K562 (cell line): ENCODE results near the gene KLRK1. TPM values are rescaled to one million over a fixed set of nuclear protein-coding genes. Genes with fewer than 3 reads are reported as not detected.
"Not testable (repeated sequence)": the region's sequence is repeated elsewhere in the genome, so short reads cannot be mapped to it uniquely, and the experiment has no call there.

ENCODE experiments used
- ATAC-seq: fragments of 200-7000 bp; cut with Tn5 transposase; 3 replicates; pipeline ENCODE4 v1.9.1; 2020; ENCODE audit warnings: moderate library complexity
- BruUV-seq: library from RNA; stranded (reverse); fragments of 400-500 nt; replicated peaks from 2 replicates; lab custom pipeline; 2021; lab: Mats Ljungman, UMichigan
- CTCF ChIA-PET: fragments of 300-600 bp; formaldehyde crosslinking; extraction: SDS; loops from one replicate; lab custom pipeline; 2021; ENCODE audit warnings: low intra/inter-chr PET ratio; lab: Yijun Ruan, JAX
- POLR2A ChIA-PET: fragments of 300-600, 350-650 bp; sonication (Branson Sonifier 250); formaldehyde crosslinking; extraction: SDS; loops from one replicate; lab custom pipeline; 2021; ENCODE audit warnings: antibody characterized with exemption, inconsistent platforms; lab: Yijun Ruan, JAX
- DNase-seq, 4 experiments: peaks; one replicate each; pipeline versions ENCODE4 v3.0.0 to v3.0.0-alpha.2; 2011 to 2018; ENCODE audit warnings: low spot score in 3 of 4, mixed read lengths in 3 of 4; ENCODE audit errors: extremely low read depth in 1 of 4
- FAIRE-seq: peaks from 2 replicates; lab custom pipeline; 2011; peaks lifted over from hg19 to GRCh38; lab: Jason Lieb, UNC
- H2AFZ ChIP-seq: 2 replicates; pipeline ENCODE4 v1.6.0; 2011; ENCODE audit warnings: low read depth, low read length, control low read depth, inconsistent platforms
- H3K27ac ChIP-seq: fragments of 200-600 bp; 3 replicates; pipeline ENCODE4 v1.8.0; 2011; ENCODE audit warnings: low read depth, mild to moderate bottlenecking, control low read depth, inconsistent platforms, low read length, moderate library complexity, mixed read lengths; ENCODE audit errors: extremely low read depth
- H3K27me3 ChIP-seq, 2 experiments: fragments of 300-600 bp in 1 of 2; 2 replicates in 1 of 2; 3 replicates in 1 of 2; pipeline versions ENCODE4 v1.6.0 to v1.8.0; 2011; ENCODE audit warnings: inconsistent platforms in 2 of 2, low read length in 2 of 2, mild to moderate bottlenecking in 1 of 2, mixed read lengths in 1 of 2, moderate library complexity in 1 of 2; ENCODE audit not compliant: control insufficient read depth in 2 of 2, insufficient read depth in 2 of 2
- H3K36me3 ChIP-seq: fragments of 300-600 bp; 3 replicates; pipeline ENCODE4 v1.8.0; 2011; ENCODE audit warnings: mild to moderate bottlenecking, low read length, inconsistent platforms; ENCODE audit not compliant: control insufficient read depth, insufficient read depth
- H3K4me1 ChIP-seq, 2 experiments: fragments of 200-600 bp in 1 of 2; replicated peaks in 1 of 2; 2 replicates in 1 of 2; 3 replicates in 1 of 2; pipeline versions ENCODE4 v1.5.1 to v1.8.0; 2011; ENCODE audit warnings: inconsistent platforms in 2 of 2, low read length in 2 of 2, mild to moderate bottlenecking in 1 of 2, mixed read lengths in 1 of 2, moderate library complexity in 1 of 2; ENCODE audit not compliant: control insufficient read depth in 2 of 2, insufficient read depth in 2 of 2
- H3K4me2 ChIP-seq: 2 replicates; pipeline ENCODE4 v1.6.1; 2011; ENCODE audit warnings: low read length, control low read depth, inconsistent platforms, mixed read lengths; ENCODE audit not compliant: insufficient read depth
- H3K4me3 ChIP-seq: fragments of 200-600 bp; sonication (generic), shearing (Covaris generic); 2 replicates; pipeline ENCODE4 v1.5.1; 2016; ENCODE audit warnings: control low read depth, inconsistent platforms
- H3K79me2 ChIP-seq: fragments of 200-600 bp; 3 replicates; pipeline ENCODE4 v1.8.0; 2011; ENCODE audit warnings: low read length, inconsistent platforms; ENCODE audit not compliant: control insufficient read depth, insufficient read depth
- H3K9ac ChIP-seq, 2 experiments: 2 replicates each; pipeline versions ENCODE4 v1.6.0 to v1.6.1; 2011; ENCODE audit warnings: low read depth in 2 of 2, low read length in 2 of 2, control low read depth in 1 of 2, inconsistent platforms in 1 of 2, mild to moderate bottlenecking in 1 of 2, mixed read lengths in 1 of 2; ENCODE audit not compliant: insufficient read depth in 1 of 2
- H3K9me1 ChIP-seq: one replicate; pipeline ENCODE4 v1.6.0; 2011; ENCODE audit warnings: inconsistent platforms, mild to moderate bottlenecking, low read length, moderate library complexity; ENCODE audit not compliant: control insufficient read depth, insufficient read depth
- H3K9me3 ChIP-seq: replicated peaks from 2 replicates; pipeline ENCODE4 v1.5.1; 2011; ENCODE audit warnings: low read depth, low read length, inconsistent platforms; ENCODE audit not compliant: control insufficient read depth, insufficient read depth
- H4K20me1 ChIP-seq: replicated peaks from 2 replicates; pipeline ENCODE4 v1.6.1; 2011; ENCODE audit warnings: low read length, inconsistent platforms, mixed read lengths; ENCODE audit not compliant: control insufficient read depth, insufficient read depth
- MTA1 ChIP-seq: fragments of 450-650 bp; IDR thresholded peaks from 2 replicates; pipeline ENCODE4 v1.6.1; 2017; ENCODE audit warnings: borderline replicate concordance
- MTA3 ChIP-seq: fragments of 450-650 bp; formaldehyde crosslinking; IDR thresholded peaks from 2 replicates; pipeline ENCODE4 v1.6.1; 2017; ENCODE audit warnings: mild to moderate bottlenecking, borderline replicate concordance
- NFIC ChIP-seq: fragments of 450-650 bp; IDR thresholded peaks from 2 replicates; pipeline ENCODE4 v1.6.1; 2017; ENCODE audit warnings: mild to moderate bottlenecking, inconsistent platforms
- WGBS: fragments of 100-300 bp; shearing (Covaris generic); methylation state at CpG from one replicate; pipeline ENCODE4 v1.1.6; 2016; ENCODE audit warnings: low coverage, mixed read lengths; ENCODE audit not compliant: insufficient coverage; ENCODE audit errors: missing lambda C conversion rate; 5-methylcytosine and 5-hydroxymethylcytosine counted together
- in situ Hi-C: fragments of 300-500 bp; cut with MboI; formaldehyde crosslinking; loops from 4 replicates; pipeline ENCODE4 v1.15.0; 2018; ENCODE audit warnings: inconsistent platforms, mixed read lengths
- intact Hi-C: fragments of 100-400 bp; cut with micrococcal nuclease; formaldehyde crosslinking; loops from 2 replicates; pipeline ENCODE4 v1.14.2; 2022
- polyA plus RNA-seq, 8 experiments: library from polyadenylated mRNA; depleted of rRNA in 4 of 8; stranded (reverse) in 5 of 8; unstranded in 3 of 8; fragments of >200 nt; fragmentation: Nextera tagmentation in 2 of 8; fragmentation: Illumina TruSeq in 1 of 8; extraction: Ambion mirVana in 2 of 8; extraction: Trizol in 1 of 8; gene quantifications; 2 replicates each; pipeline versions ENCODE4 v1.2.1 to v1.2.3, GENCODE V29; 2011 to 2014; ENCODE audit warnings: inconsistent platforms in 1 of 8, missing spikeins in 1 of 8
- total RNA-seq, 7 experiments: library from RNA; depleted of rRNA in 6 of 7; stranded (reverse); fragments of >200 nt in 6 of 7; fragmentation: Illumina TruSeq in 2 of 7; extraction: Trizol in 2 of 7; gene quantifications; 2 replicates each; pipeline versions ENCODE4 v1.2.1 to v1.2.3, GENCODE V29; 2011 to 2021; ENCODE audit warnings: low replicate concordance in 1 of 7
- TF ChIP-seq, protein P1 (sequence below): sonication (generic); IDR thresholded peaks from 2 replicates; pipeline ENCODE4 v1.6.1; 2016

The KLRK1 gene
- total and polyA plus RNA-seq, 9 of the 15 experiments (the other 6 are each of a cell fraction or from before 2014, with no cell fraction given), result 0.03 to 0.09 (median 0.06) TPM; not detected in 3

- H3K27ac ChIP-seq, result no peak overlapping the region
- H3K36me3 ChIP-seq, result no peaks in the 10 kb centered on the region
- DNase-seq, result peak in 3 of 4 experiments; percentile 7 to 52 (median 8)
- no peak overlapping the region for H2AFZ ChIP-seq
- H3K9me1 ChIP-seq, result no peaks in the 10 kb centered on the region
- POLR2A ChIA-PET, result interaction anchor here (1.0 kb wide), 1 partner anchor 21 kb away, joined by 3 read pairs; no protein-coding TSS in a partner anchor
- TF ChIP-seq, protein P1, sequence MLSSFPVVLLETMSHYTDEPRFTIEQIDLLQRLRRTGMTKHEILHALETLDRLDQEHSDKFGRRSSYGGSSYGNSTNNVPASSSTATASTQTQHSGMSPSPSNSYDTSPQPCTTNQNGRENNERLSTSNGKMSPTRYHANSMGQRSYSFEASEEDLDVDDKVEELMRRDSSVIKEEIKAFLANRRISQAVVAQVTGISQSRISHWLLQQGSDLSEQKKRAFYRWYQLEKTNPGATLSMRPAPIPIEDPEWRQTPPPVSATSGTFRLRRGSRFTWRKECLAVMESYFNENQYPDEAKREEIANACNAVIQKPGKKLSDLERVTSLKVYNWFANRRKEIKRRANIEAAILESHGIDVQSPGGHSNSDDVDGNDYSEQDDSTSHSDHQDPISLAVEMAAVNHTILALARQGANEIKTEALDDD, result peak; percentile 80
- TF ChIP-seq MTA1 (no peak), NFIC (peak; percentile 59), MTA3 (no peak)
- TF ChIP-seq, all 486 proteins: peak for 2
- in situ Hi-C loops (no loop called here), intact Hi-C loops (no loop called here)
- WGBS, result 43% methylated on average over 4 of the region's 7 CpGs
- H3K4me1 ChIP-seq, result no peaks in the 10 kb centered on the region
- H3K4me2 ChIP-seq, result no peak overlapping the region
- no peaks in the 10 kb centered on the region for H3K9me3 ChIP-seq
- ATAC-seq (peak; percentile 76), FAIRE-seq (peak; percentile 85)
- H4K20me1 ChIP-seq, result no peaks in the 10 kb centered on the region
- BruUV-seq, result no TSS peak
- no peaks in the 10 kb centered on the region for H3K79me2 ChIP-seq
- no peak overlapping the region for H3K9ac ChIP-seq
- no peaks in the 10 kb centered on the region for H3K27me3 ChIP-seq
- H3K4me3 ChIP-seq, result no peak overlapping the region
- CTCF ChIA-PET, result no interaction called here
Observed at GRCh38 chr12:10392394-10392930, 2.6 kb upstream of the KLRK1 start.

DNA sequence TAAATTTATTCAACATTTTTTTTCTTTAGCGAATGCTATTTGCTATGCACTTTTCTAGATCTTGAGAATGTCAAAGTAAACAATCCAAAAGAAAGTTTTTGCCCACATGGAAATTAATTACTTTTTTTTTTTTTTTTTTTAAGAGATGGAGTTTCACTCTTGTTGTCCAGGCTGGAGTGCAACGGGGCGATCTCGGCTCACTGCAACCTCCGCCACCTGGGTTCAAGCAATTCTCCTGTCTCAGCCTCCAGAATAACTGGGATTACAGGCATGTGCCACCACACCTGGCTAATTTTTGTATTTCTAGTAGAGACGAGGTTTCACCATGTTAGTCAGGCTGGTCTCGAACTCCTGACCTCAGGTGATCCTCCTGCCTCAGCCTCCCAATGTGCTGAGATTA is 1.1 kb upstream of the KLRK1 start:
- DNase-seq, H3K36me3 ChIP-seq, H3K79me2 ChIP-seq, in situ Hi-C loops, H2AFZ ChIP-seq, H3K27me3 ChIP-seq, H3K9me1 ChIP-seq, H3K9ac ChIP-seq, H3K4me2 ChIP-seq, ATAC-seq, intact Hi-C loops, BruUV-seq, POLR2A ChIA-PET, H3K27ac ChIP-seq, H3K9me3 ChIP-seq, H3K4me1 ChIP-seq, H4K20me1 ChIP-seq, FAIRE-seq, H3K4me3 ChIP-seq: not testable (repeated sequence)
- CTCF ChIA-PET, result interaction anchor here (0.6 kb wide), 1 partner anchor 880 kb away, joined by 3 read pairs; no protein-coding TSS in a partner anchor
- 87% methylated on average over 5 of the region's 7 CpGs for WGBS
